Measurements from ENCODE around the gene TBC1D22A.

TBC1D22A gene

DNA sequence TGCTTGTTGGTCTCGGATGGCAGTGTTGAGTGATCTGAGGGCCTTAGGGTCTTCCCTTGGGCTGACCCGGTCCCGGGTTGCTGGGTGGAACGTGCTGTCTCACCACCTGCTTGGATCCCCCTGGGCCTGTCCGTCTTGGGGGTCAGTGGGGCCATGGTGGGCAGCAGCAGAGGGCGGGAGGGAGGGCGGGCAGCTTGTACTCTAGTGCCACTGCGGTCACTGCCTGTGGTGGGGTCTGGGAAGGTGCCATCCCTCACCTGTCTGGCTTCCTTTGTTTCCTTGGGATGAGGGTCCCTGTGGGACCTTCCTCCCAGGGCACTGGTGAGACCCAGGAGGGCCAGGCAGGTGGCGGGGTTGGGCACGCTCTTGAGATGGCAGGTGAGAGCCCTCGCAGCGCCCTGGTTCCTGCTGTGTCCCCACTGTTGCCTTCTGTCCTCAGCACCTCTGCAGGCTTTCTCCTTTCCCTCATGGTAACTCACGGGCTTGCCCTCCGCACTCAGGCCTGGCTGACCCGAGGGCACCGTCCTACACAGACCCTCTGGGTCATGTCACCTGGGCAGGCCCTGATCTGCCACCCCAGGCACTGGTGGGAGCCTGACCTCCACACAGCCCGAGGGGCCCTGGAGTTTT is 34.2 kb downstream of the TBC1D22A start:
- DNase-seq, result no peak

DNA sequence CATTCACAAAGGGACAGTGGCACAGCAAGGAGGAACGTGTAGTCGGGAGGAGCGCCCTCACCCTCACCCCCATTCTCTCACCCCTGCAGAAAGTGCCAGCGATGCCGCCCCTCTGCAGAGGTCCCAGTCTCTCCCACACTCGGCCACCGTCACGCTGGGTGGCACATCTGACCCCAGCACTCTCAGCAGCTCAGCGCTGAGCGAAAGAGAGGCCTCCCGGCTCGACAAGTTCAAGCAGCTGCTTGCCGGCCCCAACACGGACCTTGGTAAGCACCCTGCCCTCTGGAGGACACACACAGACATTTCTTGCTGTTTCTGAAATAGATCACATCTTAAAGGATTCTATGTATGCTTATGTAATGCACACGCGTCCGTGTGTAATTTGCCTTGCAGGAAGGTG is 34.9 kb downstream of the TBC1D22A start:
- DNase-seq, result peak; percentile 23

DNA sequence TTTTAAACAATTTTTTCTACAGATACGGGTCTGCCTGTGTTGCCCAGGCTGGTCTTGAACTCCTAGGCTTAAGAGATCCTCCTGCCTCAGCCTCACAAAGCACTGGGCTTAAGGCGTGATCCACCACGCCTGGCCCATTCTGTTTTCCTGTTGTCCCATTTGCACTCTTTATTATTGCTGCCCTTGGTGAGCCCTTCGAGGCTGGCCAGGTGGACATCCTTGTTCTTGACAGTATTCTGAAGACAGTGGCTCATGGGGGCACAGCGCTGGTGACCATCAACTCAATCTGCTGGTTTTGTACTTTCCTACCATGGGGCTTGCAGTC is 35.6 kb downstream of the TBC1D22A start:
- no peak for DNase-seq

DNA sequence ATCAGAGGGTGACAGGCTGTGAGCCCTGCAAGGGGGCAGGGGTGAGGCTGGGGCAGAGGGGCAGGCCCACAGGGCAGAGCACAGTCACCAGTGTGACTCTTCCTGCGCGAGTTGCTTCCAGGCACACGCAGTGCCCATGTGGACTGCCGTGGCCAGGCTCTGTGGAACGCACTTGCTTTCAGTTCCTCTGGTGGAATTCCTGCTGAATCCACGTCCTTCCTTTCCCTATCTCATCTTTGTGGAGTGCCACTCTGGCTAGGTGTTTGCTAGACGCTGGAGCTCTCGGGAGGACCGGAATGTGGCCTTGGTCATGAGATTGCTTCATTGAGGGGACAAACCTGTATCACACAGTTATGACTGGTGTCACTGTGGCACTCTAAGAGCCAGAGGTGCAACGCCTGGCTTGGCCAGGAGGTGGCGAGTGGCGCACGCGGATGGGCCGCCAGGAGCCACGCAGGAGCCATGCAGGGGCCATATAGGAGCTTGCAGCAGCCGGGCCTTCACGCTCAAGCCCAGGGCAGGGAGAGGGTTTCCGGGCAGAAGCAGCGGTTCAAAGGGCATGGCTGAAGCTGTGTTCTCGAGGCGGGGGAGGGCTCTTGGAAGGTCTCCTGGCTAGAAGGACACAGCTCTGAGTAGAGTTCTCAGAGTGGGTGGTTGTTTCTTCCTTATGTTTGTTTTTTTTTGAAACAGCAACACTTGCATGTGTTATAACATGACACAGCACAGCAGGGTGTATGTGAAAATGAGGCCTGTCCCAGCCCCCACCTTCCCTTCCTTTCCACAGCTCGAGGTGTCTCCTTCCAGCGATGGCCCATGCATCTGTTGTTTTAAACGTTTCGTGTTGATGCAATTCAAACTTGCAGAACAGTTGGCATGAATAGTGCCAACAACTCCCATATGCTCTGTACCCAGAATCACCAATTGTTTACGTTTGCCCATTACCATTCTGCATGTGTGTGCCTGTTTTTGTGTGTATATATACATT is 36.2 kb downstream of the TBC1D22A start:
- peak; percentile 63 for DNase-seq

DNA sequence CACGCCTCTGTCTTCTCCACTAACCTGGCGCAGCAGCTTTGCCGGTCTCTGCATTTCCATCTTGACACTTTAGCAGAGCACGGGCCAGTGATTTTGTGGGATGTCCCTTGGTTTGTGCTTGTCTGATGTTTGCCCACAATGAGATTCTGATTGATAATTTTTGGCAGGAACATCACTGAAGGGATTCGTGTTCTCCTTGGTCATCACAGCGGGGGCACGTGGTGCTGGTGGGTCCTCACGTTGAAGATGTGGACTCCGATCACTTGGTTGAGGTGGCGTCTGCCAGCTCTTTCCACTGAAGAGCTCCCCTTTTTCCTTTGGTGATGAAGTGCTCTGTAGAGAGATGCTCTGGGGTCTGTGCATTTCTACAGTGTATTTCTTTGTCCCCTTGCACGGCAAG is 37.2 kb downstream of the TBC1D22A start:
- DNase-seq, result no peak

DNA sequence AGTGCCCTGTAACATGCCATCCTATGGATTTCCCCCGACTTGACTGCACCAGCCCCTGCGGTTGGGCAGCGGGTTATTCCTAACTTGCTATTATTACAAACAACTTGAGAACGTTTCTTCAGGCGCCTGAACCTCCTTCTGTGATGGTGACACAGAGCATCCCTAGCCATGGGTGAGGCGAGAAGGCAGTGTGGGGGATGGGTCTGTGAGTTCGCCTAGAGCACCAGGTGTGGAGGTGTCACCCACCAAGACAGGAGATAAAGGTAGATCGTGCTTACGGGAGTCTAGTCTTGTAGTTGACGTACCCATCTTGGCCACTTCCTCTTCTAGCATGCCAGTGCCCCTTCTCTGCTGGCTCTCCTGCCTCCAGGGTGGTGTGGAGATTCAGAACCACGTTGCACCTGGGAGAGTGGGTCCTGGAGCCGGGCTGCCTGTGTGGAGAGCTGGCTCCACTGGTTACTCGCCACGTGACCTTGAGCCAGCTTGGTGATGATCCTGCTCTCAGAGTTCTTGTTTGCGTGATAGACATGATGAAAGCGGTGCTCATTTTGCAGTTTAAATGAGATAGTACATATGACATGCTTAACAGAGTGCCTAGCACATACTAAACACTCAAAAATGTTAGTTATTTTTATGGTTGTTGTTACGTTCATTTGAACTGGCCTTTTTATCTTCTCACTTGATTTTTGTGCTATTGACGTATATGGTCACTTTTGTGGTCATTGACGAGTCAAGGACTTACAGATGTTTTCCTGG is 37.8 kb downstream of the TBC1D22A start:
- no peak for DNase-seq

DNA sequence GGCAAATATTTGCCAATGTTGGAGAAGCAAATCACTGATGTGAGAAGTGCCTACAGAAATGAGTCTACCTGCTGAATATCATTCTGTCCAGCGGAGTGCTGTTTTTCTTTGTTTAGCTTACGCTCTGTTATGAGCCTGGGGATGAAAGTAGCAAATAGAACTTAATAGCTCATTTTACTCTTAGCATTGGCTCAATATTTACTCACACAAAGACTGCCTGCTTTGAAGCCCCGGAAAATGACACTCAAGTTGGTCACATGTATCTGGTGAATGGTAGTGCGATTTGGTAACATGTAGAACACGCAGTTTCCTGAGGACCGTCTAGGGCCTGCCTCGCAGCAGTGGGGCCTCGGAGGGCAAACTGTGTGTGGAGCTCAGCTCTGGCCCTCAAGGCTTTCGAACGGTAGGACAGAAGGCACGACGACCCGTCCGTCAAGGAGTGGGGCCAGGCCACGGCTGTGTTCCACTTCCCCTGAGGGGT is 38.9 kb downstream of the TBC1D22A start:
- no peak for DNase-seq

DNA sequence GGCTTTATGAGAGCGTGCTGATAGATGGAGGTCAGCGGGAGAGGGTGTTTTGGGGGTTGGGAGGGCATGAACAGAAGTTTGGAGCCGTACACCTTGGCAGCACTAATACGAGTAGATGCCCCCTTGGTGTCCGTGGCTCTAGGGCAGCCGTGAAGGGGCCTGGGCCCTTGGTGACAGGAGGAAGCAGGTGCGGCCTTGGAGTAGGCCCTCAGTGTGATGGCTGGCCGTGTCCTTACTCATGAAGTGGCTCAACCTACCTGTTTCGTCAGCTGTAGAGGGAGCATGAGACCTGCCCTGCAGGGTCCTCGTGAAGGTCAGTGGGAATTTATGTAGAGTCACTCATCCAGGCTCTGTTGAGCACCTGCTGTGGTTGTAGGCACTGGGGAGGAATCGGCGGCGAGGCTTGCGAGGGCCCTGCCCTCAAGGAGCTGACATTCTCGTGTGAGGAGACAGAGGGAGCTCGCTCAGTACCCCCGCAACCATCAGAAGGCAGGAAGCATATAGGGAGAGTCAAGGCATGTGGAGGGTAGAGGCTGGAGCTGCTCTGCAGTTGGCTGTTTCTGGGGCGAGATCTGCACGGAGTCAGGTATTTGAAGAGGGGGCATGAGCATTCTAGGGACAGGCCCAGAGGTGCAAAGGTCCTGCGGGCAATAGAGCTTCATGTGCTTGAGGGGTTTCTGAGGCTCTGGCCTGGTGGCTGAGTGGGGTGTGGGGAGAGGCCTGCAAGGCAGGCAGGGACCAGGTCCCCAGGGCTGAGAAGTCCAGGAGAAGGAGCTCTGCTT is 39.6 kb downstream of the TBC1D22A start:
- DNase-seq, result no peak

DNA sequence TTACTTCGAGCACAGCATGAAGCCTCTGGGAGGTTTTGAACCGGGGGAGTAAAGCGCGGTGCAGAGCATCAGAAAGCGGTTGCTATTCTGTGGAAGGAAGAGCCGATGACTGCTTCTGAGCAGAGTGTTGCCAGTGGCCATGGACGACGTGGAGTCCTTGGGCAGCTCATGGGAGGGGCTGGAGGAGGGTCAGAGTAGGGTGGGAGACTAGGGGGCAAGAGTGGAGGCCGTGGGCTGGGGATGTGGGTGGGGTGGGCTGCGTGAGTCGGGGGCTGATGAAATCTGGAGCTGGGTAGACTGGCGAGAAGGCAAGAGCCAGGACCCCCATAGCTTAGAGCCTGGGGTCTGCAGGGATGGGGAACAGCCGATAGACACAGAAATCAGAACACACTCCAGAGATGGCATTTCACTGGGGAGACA is 40.2 kb downstream of the TBC1D22A start:
- no peak for DNase-seq

DNA sequence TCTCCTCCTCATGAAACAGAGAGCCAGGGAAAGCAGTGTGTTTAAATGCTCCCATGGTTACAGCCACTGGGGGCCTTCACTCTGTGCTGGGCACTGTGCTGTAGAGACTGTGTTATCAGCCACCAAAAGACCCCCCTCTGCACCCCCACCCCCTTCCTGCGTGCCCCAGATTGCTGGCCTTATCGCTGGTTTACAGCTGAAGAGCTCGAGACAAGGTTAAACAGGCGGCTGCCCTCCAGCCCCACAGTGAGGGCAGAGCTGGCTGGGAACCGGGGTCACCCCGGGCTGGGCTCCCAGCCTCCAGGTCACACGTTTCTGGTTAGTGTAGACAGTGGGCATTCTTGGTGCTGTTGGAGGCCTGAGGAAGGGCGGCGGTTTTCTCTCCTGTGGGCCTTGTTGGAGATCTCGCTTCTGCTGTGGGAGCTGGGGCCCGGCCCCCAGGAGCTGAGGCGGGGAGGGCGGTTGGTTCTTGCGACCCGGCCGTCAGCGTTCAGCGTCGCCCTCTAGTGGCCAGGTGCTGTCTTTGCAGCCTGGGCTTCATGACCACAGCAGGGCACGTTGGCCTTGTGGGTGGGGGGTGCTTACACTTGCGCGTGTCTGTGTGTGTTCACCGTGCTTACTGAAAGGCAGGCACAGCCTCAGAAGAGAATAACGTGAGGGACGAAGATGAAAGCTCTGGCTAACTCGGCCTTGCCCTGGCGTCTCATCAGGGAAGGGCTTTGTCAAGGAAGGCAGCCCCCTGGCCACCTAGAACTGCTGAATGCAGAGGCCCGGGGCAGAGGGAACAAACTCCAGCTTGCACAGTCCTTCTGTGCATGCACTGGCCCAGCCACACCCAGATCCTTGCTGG is 40.8 kb downstream of the TBC1D22A start:
- DNase-seq, result peak; percentile 85

DNA sequence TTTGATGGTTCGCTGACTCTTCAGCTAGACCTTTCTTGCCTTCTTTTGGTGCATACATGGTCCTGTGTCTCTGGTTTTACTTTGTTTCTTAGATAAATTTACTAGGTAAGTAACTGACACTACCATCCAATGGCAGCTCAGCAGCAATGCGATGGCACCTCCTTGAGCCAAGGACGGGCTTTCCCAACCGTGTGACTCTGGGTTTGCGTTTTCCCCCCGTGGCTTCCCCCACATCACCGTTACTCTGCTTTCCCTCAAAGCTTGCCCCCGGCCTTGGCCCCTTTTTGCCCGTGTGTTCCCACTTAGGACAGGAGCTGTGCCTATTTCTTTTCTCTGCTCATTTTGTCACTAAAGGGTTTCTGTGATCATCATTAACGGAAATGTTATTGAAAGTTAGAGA is 41.5 kb downstream of the TBC1D22A start:
- DNase-seq, result no peak

DNA sequence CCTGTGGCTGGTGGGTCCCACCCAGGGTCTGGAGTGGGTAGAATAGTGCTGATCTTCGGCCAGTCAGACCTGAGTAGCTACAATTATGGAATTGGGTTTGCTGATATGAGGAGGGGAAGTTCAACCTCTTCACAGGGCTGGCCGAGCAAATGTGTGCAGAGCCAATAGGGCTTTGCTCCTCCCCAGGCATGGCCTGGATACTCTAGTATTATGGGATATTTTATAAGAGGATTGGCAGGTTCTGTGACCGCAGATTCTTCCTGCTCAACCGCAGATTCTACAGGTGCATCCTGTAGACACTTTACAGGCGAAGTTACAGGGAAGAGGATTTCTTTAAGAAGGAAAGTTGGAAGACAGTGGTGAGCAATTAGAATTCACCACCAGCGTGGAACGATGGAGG is 44.3 kb downstream of the TBC1D22A start:
- no peak for DNase-seq

DNA sequence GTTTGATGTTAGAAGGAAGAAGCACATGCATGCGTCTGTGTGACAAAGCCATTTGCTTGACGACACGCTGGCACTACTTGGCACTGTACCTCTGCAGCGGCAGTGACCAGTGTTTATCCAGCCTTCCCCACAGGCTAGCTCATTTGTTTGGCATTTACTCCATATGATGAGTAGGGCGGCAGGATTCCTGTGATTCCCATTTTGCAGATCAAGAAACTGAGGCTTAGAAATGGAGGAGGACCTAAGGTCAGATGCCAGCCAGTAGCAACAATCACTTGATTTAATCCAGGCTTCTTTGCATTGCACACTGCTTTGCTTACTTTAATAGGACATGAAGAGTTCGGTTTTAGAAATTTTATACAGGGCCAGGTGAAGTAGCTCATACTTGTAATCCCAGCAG is 45.0 kb downstream of the TBC1D22A start:
- DNase-seq, result no peak

DNA sequence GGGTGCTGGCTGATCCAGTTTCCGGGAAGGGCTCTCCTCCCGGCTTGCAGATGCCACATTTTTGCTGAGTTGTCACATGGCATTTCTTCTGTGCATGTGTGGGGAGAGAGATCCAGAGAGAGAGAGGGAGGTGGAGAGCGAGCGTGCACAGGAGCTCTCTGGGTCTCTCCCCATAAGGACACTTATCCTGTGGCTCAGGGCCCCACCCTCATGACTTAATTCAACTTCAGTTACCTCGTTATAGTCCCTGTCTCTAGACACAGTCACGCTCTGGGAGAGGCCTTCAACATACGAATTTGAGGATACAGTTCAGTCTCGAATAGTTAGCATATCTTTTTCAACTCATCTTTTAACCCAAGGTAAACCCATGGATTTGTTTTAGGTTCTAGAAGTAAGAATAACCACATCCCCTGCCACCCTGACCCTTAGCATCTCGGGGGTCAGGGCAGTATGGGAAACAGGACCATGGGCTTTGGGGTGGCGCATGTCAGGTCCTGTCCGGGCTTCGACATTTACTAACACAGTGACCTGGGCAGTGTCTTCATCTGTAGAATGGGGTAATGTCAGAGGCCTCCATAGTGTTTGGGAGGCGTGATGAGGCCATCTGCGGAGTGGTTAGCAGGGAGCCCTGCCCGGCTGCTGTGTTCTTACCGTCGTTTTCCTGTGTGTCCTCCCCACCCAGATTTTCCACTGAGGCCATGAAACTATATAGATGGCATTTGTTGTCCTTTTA is 46.9 kb downstream of the TBC1D22A start:
- DNase-seq, result no peak

DNA sequence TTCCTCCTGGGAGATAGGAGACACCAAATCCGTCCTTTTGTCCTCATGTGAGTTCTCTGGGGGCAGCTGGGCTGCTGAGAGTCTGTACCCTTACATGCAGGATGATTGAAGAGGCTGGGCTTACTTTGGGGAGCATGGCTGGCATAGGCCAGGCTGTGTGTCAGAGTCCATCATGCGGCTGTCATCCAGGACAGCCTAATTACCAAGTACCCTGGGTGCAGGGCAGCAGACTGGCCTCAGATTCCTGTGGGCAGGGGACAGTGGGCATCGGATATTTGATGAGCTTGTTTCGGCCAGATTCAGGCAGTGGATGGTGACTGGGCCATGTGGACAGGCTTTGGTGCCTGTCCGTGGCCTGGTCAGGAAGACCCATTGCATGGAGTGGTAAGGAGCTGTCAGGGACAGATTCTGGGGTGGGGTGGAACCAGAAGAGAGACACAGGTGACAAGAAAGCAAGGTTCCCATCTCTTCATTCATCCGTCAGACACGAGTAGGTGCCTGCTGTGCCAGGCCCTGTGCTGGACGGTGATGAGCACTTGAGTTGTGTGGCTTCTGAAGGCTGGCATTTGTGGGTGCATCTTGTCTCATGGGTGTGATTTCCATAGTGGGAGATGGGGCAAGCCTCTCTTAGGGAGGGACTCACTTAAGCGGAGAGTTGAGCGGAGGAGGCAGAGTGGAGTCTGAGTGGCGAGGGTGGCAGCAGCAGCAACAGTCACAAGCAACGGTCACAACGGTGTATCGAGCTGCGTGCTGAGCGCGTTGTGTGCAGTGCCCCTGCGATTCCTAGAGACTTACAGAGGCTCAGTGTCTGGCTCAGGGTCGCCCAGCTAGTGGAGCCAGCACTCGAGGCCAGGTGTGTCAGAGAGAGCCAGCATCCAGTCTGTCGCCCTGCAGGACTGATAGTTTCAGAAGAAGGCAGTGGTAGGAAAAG is 48.7 kb downstream of the TBC1D22A start:
- DNase-seq, result no peak

DNA sequence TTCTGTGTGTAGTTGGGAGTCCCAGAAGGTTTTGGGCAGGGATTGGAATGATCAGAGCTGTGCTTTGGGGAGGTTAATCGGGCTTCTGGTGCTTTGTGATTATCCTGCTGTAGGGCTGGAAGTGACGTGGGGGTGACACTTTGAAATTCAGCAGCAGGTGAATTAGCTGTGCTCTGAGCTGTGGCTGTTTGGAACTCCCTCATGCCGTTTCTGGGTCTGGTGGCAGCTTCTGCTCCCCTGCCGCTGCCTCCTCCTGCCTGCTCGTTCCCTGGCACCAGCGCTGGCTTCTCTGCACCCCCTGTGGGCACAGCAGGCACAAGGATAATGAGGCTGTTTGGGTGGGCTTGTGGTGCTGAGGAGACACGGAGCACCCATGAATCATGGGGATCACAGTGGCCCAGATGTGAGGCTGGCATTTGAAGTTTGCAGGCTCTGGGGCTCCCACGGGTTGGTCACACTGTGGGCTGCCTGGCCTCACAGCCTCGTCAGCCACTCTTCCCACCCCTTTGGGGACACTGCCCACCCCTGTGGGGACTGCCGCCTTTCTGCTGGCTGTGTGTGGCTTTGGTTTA is 49.7 kb downstream of the TBC1D22A start:
- no peak for DNase-seq

DNA sequence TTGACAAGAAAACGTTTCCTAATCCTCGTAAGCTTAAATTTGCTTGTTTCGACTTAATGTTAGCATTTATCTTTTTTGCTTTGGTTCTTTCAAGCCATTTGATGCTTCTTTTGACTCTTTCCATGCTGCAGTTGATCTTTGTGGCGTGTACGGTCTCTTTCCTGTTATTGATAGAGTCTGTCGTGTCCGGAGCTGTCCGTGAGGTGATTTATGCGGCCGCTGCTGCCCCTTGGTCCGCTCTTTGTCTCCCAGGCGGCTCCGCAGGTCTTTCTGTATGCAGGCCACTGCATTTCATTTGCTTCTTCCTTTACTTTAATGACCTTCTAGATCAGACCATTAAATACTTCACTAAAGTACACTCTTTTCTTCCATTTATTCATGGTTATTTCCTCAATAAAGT is 50.3 kb downstream of the TBC1D22A start:
- no peak for DNase-seq

DNA sequence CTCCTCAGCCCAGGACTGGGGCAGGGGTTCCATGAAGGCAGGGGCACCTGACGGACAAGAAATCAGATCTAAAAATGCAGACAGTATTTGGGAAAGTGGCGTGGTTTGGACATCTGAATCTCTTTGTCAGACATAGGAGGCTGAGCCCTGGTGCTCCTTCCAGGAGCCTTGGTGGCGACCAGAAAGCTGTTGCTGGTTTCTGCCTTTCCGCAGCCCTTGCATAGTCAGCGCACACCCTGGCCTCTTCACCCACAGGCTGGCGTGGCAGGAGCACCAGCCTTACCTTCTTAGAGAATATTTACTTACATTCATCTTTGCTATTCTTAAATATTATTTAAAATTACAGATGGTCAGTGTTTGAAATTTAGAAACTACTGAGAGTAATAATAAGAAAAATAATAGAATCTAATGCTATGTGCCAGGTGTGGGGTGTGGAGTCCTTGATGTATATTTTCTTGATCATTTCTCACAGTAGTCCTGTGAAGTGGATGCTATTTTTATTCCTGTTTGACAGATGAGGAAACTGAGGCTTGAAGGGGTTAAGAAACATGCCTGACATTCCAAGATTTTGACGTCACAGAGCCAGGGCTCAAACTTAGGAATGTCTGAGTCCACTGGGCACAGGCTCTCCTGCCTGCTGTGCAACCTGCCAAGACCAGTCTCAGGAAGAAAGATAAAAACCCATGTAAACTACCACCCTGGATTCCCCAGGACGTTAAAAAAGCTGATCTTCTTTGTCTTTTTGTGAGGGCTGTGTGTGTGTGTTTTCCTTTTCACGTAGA is 51.6 kb downstream of the TBC1D22A start:
- no peak for DNase-seq

DNA sequence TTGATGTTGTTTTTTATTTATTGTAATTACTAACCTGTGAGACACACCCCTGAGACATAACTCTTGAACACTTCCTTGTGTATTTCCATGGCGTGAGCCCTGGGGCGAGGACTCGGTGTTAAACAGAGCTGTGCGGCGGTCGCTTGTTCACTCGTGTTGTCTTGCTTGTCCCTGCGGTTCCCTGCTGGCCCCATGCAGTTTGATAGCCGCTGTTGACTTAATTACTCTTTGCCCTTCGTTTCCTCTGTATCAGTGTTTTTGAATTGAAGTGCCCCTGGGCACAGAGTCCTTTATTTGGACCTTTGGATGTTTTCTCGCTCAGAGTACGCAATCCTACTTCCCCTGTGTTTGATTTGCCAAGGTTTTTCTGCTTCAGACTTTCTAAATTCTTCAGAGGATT is 52.7 kb downstream of the TBC1D22A start:
- no peak for DNase-seq
